Peyer's patch (tissue), 4 donors: Measurements from ENCODE around the gene TOMM20. TPM values are rescaled to one million over a fixed set of nuclear protein-coding genes. Genes with fewer than 3 reads are reported as not detected.

Source experiments
- DNase-seq, 3 donors: peaks; one replicate each; pipeline ENCODE4 v3.0.0-alpha.2; 2017 to 2019
- H3K27ac ChIP-seq, 4 donors: fragments of 200-600 bp; sonication (generic); one replicate each; pipeline ENCODE4 v1.5.1; 2016 to 2019
- H3K27me3 ChIP-seq, 2 donors: fragments of 200-600 bp; sonication (generic); one replicate each; pipeline ENCODE4 v1.5.1; 2019
- H3K36me3 ChIP-seq, 3 donors: fragments of 200-600 bp; sonication (generic); one replicate each; pipeline ENCODE4 v1.5.1; 2016 to 2019
- H3K4me1 ChIP-seq, 4 donors: fragments of 200-600 bp; sonication (generic); one replicate each; pipeline ENCODE4 v1.5.1; 2016 to 2019
- H3K4me3 ChIP-seq, 4 donors: fragments of 200-600 bp; sonication (generic); 1 replicate in 3 of 4; 2 replicates in 1 of 4; pipeline ENCODE4 v1.5.1; 2016 to 2019; ENCODE audit warnings: mild to moderate bottlenecking in 1 of 4
- H3K9me3 ChIP-seq, 4 donors: fragments of 200-600 bp; sonication (generic); one replicate each; pipeline ENCODE4 v1.5.1; 2016 to 2019; ENCODE audit warnings: mild to moderate bottlenecking in 1 of 4
- CTCF ChIP-seq, 6 experiments: fragments of 450-650 bp in 4 of 6; fragments of 200-600 bp in 2 of 6; sonication (generic) in 1 of 6; IDR thresholded peaks; one replicate each; pipeline ENCODE4 v1.5.1; 2017 to 2019; ENCODE audit warnings: antibody characterized with exemption in 6 of 6, mild to moderate bottlenecking in 3 of 6, moderate library complexity in 1 of 6
- POLR2A ChIP-seq, 2 donors: fragments of 450-650 bp; IDR thresholded peaks; one replicate each; pipeline ENCODE4 v1.5.1; 2017; ENCODE audit warnings: antibody characterized with exemption in 2 of 2, mild to moderate bottlenecking in 2 of 2, moderate library complexity in 2 of 2
- total RNA-seq, 4 donors: library from RNA; depleted of rRNA; stranded (reverse); fragments of >200 nt; gene quantifications; one replicate each; pipeline ENCODE4 v1.1.0, GENCODE V29; 2016

TOMM20 gene
- total RNA-seq, 4 donors from 2014 or later: 38.0 to 44.3 (median 42.8) TPM

- peak overlapping the region in 1 of 4 donors; percentile 23 for H3K27ac ChIP-seq
- TF ChIP-seq CTCF (IDR thresholded peaks at IDR 0.05): no peak
- TF ChIP-seq POLR2A (IDR thresholded peaks at IDR 0.05): no peak
- H3K36me3 ChIP-seq: peaks cover 0 to 64% (median 0%) of the 10 kb centered on the region in 3 donors
These were observed 28.1 kb upstream of the TOMM20 start for GRCh38 chr1:235156740-235157139.

GRCh38 chr1:235156265-235156664 lies 27.6 kb upstream of the TOMM20 start:
- Histone ChIP-seq H3K4me3 (no peak overlapping the region), H3K36me3 (peaks cover 0 to 69% (median 0%) of the 10 kb centered on the region in 3 donors), H3K27ac (peak overlapping the region in 1 of 4 donors; percentile 23), H3K27me3 (no peaks in the 10 kb centered on the region), H3K4me1 (peaks cover 0 to 40% (median 5%) of the 10 kb centered on the region in 4 donors), H3K9me3 (no peaks in the 10 kb centered on the region)
- TF ChIP-seq CTCF (IDR thresholded peaks at IDR 0.05) (no peak), POLR2A (IDR thresholded peaks at IDR 0.05) (no peak)
- DNase-seq: no peak

More at GRCh38 chr1:235156740-235157139, 28.1 kb upstream of the TOMM20 start:
- DNase-seq: peak in 1 of 3 donors; percentile 57
- Histone ChIP-seq H3K4me3 (no peak overlapping the region), H3K9me3 (no peaks in the 10 kb centered on the region), H3K4me1 (peaks cover 0 to 40% (median 5%) of the 10 kb centered on the region in 4 donors), H3K27me3 (no peaks in the 10 kb centered on the region)

GRCh38 chr1:235152235-235152634 lies 23.6 kb upstream of the TOMM20 start:
- peaks cover 0 to 82% (median 0%) of the 10 kb centered on the region in 3 donors for H3K36me3 ChIP-seq
- no peaks in the 10 kb centered on the region for H3K27me3 ChIP-seq
- no peak overlapping the region for H3K27ac ChIP-seq
- no peak for TF ChIP-seq POLR2A (IDR thresholded peaks at IDR 0.05)
- TF ChIP-seq CTCF (IDR thresholded peaks at IDR 0.05): no peak
- no peak for DNase-seq
- H3K9me3 ChIP-seq: no peaks in the 10 kb centered on the region
- H3K4me3 ChIP-seq: no peak overlapping the region
- H3K4me1 ChIP-seq: peaks cover 0 to 10% (median 0%) of the 10 kb centered on the region in 4 donors

GRCh38 chr1:235151033-235151432 lies 22.4 kb upstream of the TOMM20 start:
- H3K27ac ChIP-seq: no peak overlapping the region
- H3K9me3 ChIP-seq: no peaks in the 10 kb centered on the region
- no peak overlapping the region for H3K4me3 ChIP-seq
- TF ChIP-seq POLR2A (IDR thresholded peaks at IDR 0.05) (no peak), CTCF (IDR thresholded peaks at IDR 0.05) (no peak)
- peaks cover 0 to 87% (median 0%) of the 10 kb centered on the region in 3 donors for H3K36me3 ChIP-seq
- H3K4me1 ChIP-seq: peaks cover 0 to 2% (median 0%) of the 10 kb centered on the region in 4 donors
- no peaks in the 10 kb centered on the region for H3K27me3 ChIP-seq
- DNase-seq: no peak

- Histone ChIP-seq H3K4me1 (no peaks in the 10 kb centered on the region), H3K27me3 (no peaks in the 10 kb centered on the region), H3K4me3 (no peak overlapping the region), H3K9me3 (no peaks in the 10 kb centered on the region), H3K36me3 (peaks cover 0 to 95% (median 0%) of the 10 kb centered on the region in 3 donors), H3K27ac (no peak overlapping the region)
- DNase-seq: no peak
- TF ChIP-seq POLR2A (IDR thresholded peaks at IDR 0.05) (no peak), CTCF (IDR thresholded peaks at IDR 0.05) (no peak)
These were observed 21.2 kb upstream of the TOMM20 start for GRCh38 chr1:235149824-235150223.

- Histone ChIP-seq H3K36me3 (peaks cover 0 to 97% (median 0%) of the 10 kb centered on the region in 3 donors), H3K9me3 (no peaks in the 10 kb centered on the region), H3K27ac (no peak overlapping the region), H3K4me3 (no peak overlapping the region), H3K4me1 (no peaks in the 10 kb centered on the region), H3K27me3 (no peaks in the 10 kb centered on the region)
- no peak for TF ChIP-seq POLR2A (IDR thresholded peaks at IDR 0.05)
- no peak for TF ChIP-seq CTCF (IDR thresholded peaks at IDR 0.05)
- no peak for DNase-seq
These were observed 18.6 kb upstream of the TOMM20 start for GRCh38 chr1:235147269-235147668.
